Measurements from ENCODE around the gene CDC42EP2. TPM values are rescaled to one million over a fixed set of nuclear protein-coding genes. Genes with fewer than 3 reads are reported as not detected.

The CDC42EP2 gene
- polyA plus RNA-seq, 1 of the 3 experiments (the other 2 are of a cell fraction) = 8.1 TPM

GRCh38 chr11:65340226-65340625 is 25.6 kb downstream of the CDC42EP2 start:
- H3K9ac ChIP-seq = no peak overlapping the region
- peaks cover 50 to 51% of the 10 kb centered on the region in 2 experiments for H3K36me3 ChIP-seq (replicated peaks in 1 of 2; ENCODE audit: control insufficient read depth in 1 of 2, insufficient read depth in 2 of 2, low read length in 1 of 2)
- peaks cover 0 to 6% of the 10 kb centered on the region in 2 experiments; a peak in 1 of 4 replicates for H3K4me1 ChIP-seq (ENCODE audit: control insufficient read depth in 1 of 2, insufficient read depth in 2 of 2, low read depth in 1 of 2, low read length in 1 of 2)
- no peak overlapping the region for H2AFZ ChIP-seq (ENCODE audit: low read depth)
- H3K4me3 ChIP-seq (ENCODE audit: low read depth in 2 of 2, low read length in 1 of 2) = no peak overlapping the region
- H3K4me2 ChIP-seq = no peak overlapping the region
- H3K27ac ChIP-seq (ENCODE audit: low read depth in 2 of 2, low read length in 1 of 2) = no peak overlapping the region
- H3F3A ChIP-seq (replicated peaks; ENCODE audit: insufficient read depth) = peaks cover 3% of the 10 kb centered on the region
- H3K9me3 ChIP-seq = no peaks in the 10 kb centered on the region
- ChIA-PET CTCF (interaction anchor here (1.6 to 4.2 kb wide), 2 partner anchors 11 to 25 kb away, joined by 6 to 15 read pairs; partner anchors contain the start of gene CDC42EP2), POLR2A (no interaction called here)
- DNase-seq = no peak
- TF ChIP-seq, protein P1, sequence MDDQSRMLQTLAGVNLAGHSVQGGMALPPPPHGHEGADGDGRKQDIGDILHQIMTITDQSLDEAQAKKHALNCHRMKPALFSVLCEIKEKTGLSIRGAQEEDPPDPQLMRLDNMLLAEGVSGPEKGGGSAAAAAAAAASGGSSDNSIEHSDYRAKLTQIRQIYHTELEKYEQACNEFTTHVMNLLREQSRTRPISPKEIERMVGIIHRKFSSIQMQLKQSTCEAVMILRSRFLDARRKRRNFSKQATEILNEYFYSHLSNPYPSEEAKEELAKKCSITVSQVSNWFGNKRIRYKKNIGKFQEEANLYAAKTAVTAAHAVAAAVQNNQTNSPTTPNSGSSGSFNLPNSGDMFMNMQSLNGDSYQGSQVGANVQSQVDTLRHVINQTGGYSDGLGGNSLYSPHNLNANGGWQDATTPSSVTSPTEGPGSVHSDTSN (IDR thresholded peaks at IDR 0.05) = no peak
- no peak for TF ChIP-seq TEAD4 (IDR thresholded peaks at IDR 0.05; ENCODE audit: borderline replicate concordance, insufficient read depth)
- TF ChIP-seq ZBTB33 (IDR thresholded peaks at IDR 0.05; ENCODE audit: borderline replicate concordance, low read depth) = no peak
- no peak for TF ChIP-seq RAD21 (IDR thresholded peaks at IDR 0.05; ENCODE audit: low read length)
- TF ChIP-seq CTCF (IDR thresholded peaks at IDR 0.05) = no peak
- no peak for TF ChIP-seq SMC3 (IDR thresholded peaks at IDR 0.05; ENCODE audit: low read depth, low read length)
- no peak for TF ChIP-seq MEF2A (IDR thresholded peaks at IDR 0.05; ENCODE audit: borderline replicate concordance, low read depth)
- no peaks in the 10 kb centered on the region for H3K27me3 ChIP-seq (ENCODE audit: insufficient read depth)
- WGBS (ENCODE audit: low lambda C conversion rate) = 96% methylated on average over 11 of the region's 11 CpGs
- peaks cover 62% of the 10 kb centered on the region for H3K79me2 ChIP-seq (ENCODE audit: insufficient read depth)
- H4K20me1 ChIP-seq (ENCODE audit: insufficient read depth) = peaks cover 53% of the 10 kb centered on the region
- no peaks in the 10 kb centered on the region for H3K9me2 ChIP-seq

DNA sequence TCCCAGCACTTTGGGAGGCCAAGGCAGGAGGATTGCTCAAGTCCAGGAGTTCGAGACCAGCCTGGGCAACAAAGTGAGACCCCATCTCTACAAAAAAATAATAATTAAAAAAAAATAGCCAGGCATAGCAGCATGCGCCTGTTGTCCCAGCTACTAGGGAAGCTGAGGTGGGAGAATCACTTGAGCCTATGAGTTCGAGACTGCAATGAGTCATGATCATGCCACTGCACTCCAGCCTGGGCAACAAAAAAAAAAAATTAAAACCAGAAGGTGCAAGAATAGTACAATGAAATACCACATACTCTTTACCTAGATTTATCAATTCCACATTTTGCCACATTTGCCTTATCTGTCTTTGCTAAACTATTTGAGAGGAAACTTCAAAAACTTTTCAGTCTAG is 27.2 kb downstream of the CDC42EP2 start:
- H3K4me3 ChIP-seq (ENCODE audit: low read depth in 2 of 2, low read length in 1 of 2) = no peak overlapping the region
- H3K9me3 ChIP-seq = no peaks in the 10 kb centered on the region
- H3K79me2 ChIP-seq (ENCODE audit: insufficient read depth) = peaks cover 45% of the 10 kb centered on the region
- H3K36me3 ChIP-seq (replicated peaks in 1 of 2; ENCODE audit: control insufficient read depth in 1 of 2, insufficient read depth in 2 of 2, low read length in 1 of 2) = peaks cover 54 to 65% of the 10 kb centered on the region in 2 experiments
- H3K4me1 ChIP-seq (ENCODE audit: control insufficient read depth in 1 of 2, insufficient read depth in 2 of 2, low read depth in 1 of 2, low read length in 1 of 2) = no peaks in the 10 kb centered on the region
- peaks cover 3% of the 10 kb centered on the region for H3F3A ChIP-seq (replicated peaks; ENCODE audit: insufficient read depth)
- 75% methylated on average over 3 of the region's 3 CpGs for WGBS (ENCODE audit: low lambda C conversion rate)
- H3K27ac ChIP-seq (ENCODE audit: low read depth in 2 of 2, low read length in 1 of 2) = no peak overlapping the region
- TF ChIP-seq TCF12 (IDR thresholded peaks at IDR 0.05) (peak; percentile 22; the same call in 1 of the 2 replicates), RXRA (IDR thresholded peaks at IDR 0.05; ENCODE audit: borderline replicate concordance, low read depth) (no peak)
- H3K9ac ChIP-seq = no peak overlapping the region
- no peak for DNase-seq
- POLR2A ChIA-PET = no interaction called here
- no peak overlapping the region for H3K4me2 ChIP-seq
- H2AFZ ChIP-seq (ENCODE audit: low read depth) = no peak overlapping the region
- H3K27me3 ChIP-seq (ENCODE audit: insufficient read depth) = no peaks in the 10 kb centered on the region
- CTCF ChIA-PET = interaction anchor here (1.0 to 2.2 kb wide), 4 partner anchors 10 to 67 kb away, joined by 3 to 11 read pairs (median 5); partner anchors contain the start of gene TIGD3
- H3K9me2 ChIP-seq = no peaks in the 10 kb centered on the region
- peaks cover 38% of the 10 kb centered on the region for H4K20me1 ChIP-seq (ENCODE audit: insufficient read depth)
